Keratinocyte (primary cell): ENCODE measurements around the gene HDAC1. TPM values are rescaled to one million over a fixed set of nuclear protein-coding genes. Genes with fewer than 3 reads are reported as not detected.

Experiments
- DNase-seq: peaks from one replicate; pipeline ENCODE4 v3.0.0-alpha.2; 2011; ENCODE audit warnings: low read depth, missing footprints, low spot score
- FAIRE-seq: peaks from 2 replicates; lab custom pipeline; 2011; peaks lifted over from hg19 to GRCh38; lab: Jason Lieb, UNC
- H2AFZ ChIP-seq: 2 replicates; pipeline ENCODE4 v1.6.0; 2012; ENCODE audit warnings: low read length, control low read depth, inconsistent platforms; ENCODE audit not compliant: control insufficient read depth
- H3K27ac ChIP-seq: 2 replicates; pipeline ENCODE4 v1.5.1; 2011; ENCODE audit warnings: low read length; ENCODE audit not compliant: control insufficient read depth, insufficient read depth
- H3K27me3 ChIP-seq: 3 replicates; pipeline ENCODE4 v1.6.0; 2011; ENCODE audit warnings: low read length; ENCODE audit not compliant: control insufficient read depth, insufficient read depth; ENCODE audit errors: extremely low read depth
- H3K36me3 ChIP-seq, 2 experiments: 2 replicates in 1 of 2; 3 replicates in 1 of 2; pipeline ENCODE4 v1.5.1; 2011; ENCODE audit warnings: low read length in 2 of 2, mild to moderate bottlenecking in 1 of 2; ENCODE audit not compliant: control insufficient read depth in 2 of 2, insufficient read depth in 2 of 2; ENCODE audit errors: extremely low read depth in 1 of 2
- H3K4me1 ChIP-seq: 3 replicates; pipeline ENCODE4 v1.5.1; 2011; ENCODE audit warnings: low read length; ENCODE audit not compliant: control insufficient read depth, insufficient read depth; ENCODE audit errors: extremely low read depth
- H3K4me2 ChIP-seq: 3 replicates; pipeline ENCODE4 v1.6.0; 2011; ENCODE audit warnings: low read depth, low read length; ENCODE audit not compliant: control insufficient read depth, insufficient read depth; ENCODE audit errors: extremely low read depth
- H3K4me3 ChIP-seq, 3 experiments: fragments of 200-600 bp in 1 of 3; sonication (generic) in 1 of 3; 2 replicates in 2 of 3; 3 replicates in 1 of 3; pipeline ENCODE4 v1.5.1; 2011 to 2016; ENCODE audit warnings: low read length in 3 of 3, mild to moderate bottlenecking in 3 of 3, control low read depth in 2 of 3, inconsistent platforms in 1 of 3, low read depth in 1 of 3, mixed read lengths in 1 of 3, mixed run types in 1 of 3, moderate library complexity in 1 of 3; ENCODE audit not compliant: control insufficient read depth in 2 of 3, insufficient read depth in 2 of 3; ENCODE audit errors: extremely low read depth in 1 of 3
- H3K79me2 ChIP-seq: 2 replicates; pipeline ENCODE4 v1.6.0; 2012; ENCODE audit warnings: low read length; ENCODE audit not compliant: control insufficient read depth, insufficient read depth
- H3K9ac ChIP-seq: 3 replicates; pipeline ENCODE4 v1.6.0; 2011; ENCODE audit warnings: low read length; ENCODE audit not compliant: control insufficient read depth, insufficient read depth; ENCODE audit errors: extremely low read depth
- H3K9me1 ChIP-seq: 3 replicates; pipeline ENCODE4 v1.6.0; 2011; ENCODE audit warnings: low read length; ENCODE audit not compliant: control insufficient read depth, insufficient read depth; ENCODE audit errors: extremely low read depth
- H3K9me3 ChIP-seq: 2 replicates; pipeline ENCODE4 v1.5.1; 2012; ENCODE audit warnings: low read depth, low read length; ENCODE audit not compliant: control insufficient read depth
- H4K20me1 ChIP-seq: 3 replicates; pipeline ENCODE4 v1.6.0; 2011; ENCODE audit warnings: low read length; ENCODE audit not compliant: control insufficient read depth, insufficient read depth; ENCODE audit errors: extremely low read depth
- CTCF ChIP-seq, 3 experiments: IDR thresholded peaks in 1 of 3; conservative IDR thresholded peaks in 1 of 3; optimal IDR thresholded peaks in 1 of 3; 2 replicates in 2 of 3; 3 replicates in 1 of 3; pipeline versions ENCODE3 to v1.5.1; 2011; ENCODE audit warnings: low read length in 3 of 3, mild to moderate bottlenecking in 3 of 3, moderate library complexity in 2 of 3, control low read depth in 1 of 3, inconsistent platforms in 1 of 3; ENCODE audit not compliant: insufficient read depth in 2 of 3; ENCODE audit errors: extremely low read depth in 1 of 3
- EZH2 ChIP-seq: IDR thresholded peaks from one replicate; pipeline ENCODE4 v1.6.1; 2012; ENCODE audit warnings: inconsistent platforms, mild to moderate bottlenecking, low read length, moderate library complexity
- dilution Hi-C: fragments of 300-500 bp; cut with MboI; formaldehyde crosslinking; loops from one replicate; pipeline ENCODE4 v1.7.0; 2020; ENCODE audit warnings: low sequenced_read_pairs; ENCODE audit not compliant: extremely low pct_ligation_motif_present
- polyA plus RNA-seq, 5 experiments: library from polyadenylated mRNA; depleted of rRNA in 3 of 5; stranded (reverse) in 3 of 5; stranded (forward) in 1 of 5; unstranded in 1 of 5; fragments of >200 nt; gene quantifications; 1 replicate in 1 of 5; 2 replicates in 3 of 5; 3 replicates in 1 of 5; pipeline versions ENCODE4 v1.2.1 to v1.2.3, GENCODE V29; 2011 to 2012; ENCODE audit warnings: missing spikeins in 2 of 5, low read depth in 1 of 5, low replicate concordance in 1 of 5

HDAC1 gene
- polyA plus RNA-seq, 1 donor (not counting 4 experiments of a cell fraction or from before 2014, with no cell fraction given): 198 TPM

GRCh38 chr1:32333251-32333963, 41.5 kb downstream of the HDAC1 start:
- Histone ChIP-seq H3K27me3 (peaks cover 14% of the 10 kb centered on the region), H3K9me1 (no peaks in the 10 kb centered on the region), H3K4me3 (no peak overlapping the region), H3K79me2 (no peaks in the 10 kb centered on the region), H3K4me1 (peaks cover 23% of the 10 kb centered on the region), H3K4me2 (no peak overlapping the region), H3K36me3 (peaks cover 17 to 22% of the 10 kb centered on the region in 2 experiments), H3K27ac (no peak overlapping the region), H4K20me1 (peaks cover 2% of the 10 kb centered on the region), H3K9me3 (no peaks in the 10 kb centered on the region), H3K9ac (no peak overlapping the region), H2AFZ (no peak overlapping the region)
- no peak for TF ChIP-seq CTCF (optimal IDR thresholded peaks at IDR 0.05 in 1 of 3, IDR thresholded peaks at IDR 0.05 in 1 of 3, conservative IDR thresholded peaks at IDR 0.05 in 1 of 3; ENCODE audit: extremely low read depth in 1 of 3, insufficient read depth in 2 of 3, low read length in 3 of 3)
- no peak for TF ChIP-seq EZH2
- FAIRE-seq (no peak), DNase-seq (no peak)
- dilution Hi-C loops: no loop called here

- Histone ChIP-seq H3K36me3 (peaks cover 17 to 20% of the 10 kb centered on the region in 2 experiments), H3K79me2 (no peaks in the 10 kb centered on the region), H3K9me1 (no peaks in the 10 kb centered on the region), H3K4me1 (peaks cover 28% of the 10 kb centered on the region), H2AFZ (no peak overlapping the region), H3K9me3 (no peaks in the 10 kb centered on the region), H3K27ac (no peak overlapping the region), H3K9ac (no peak overlapping the region), H4K20me1 (peaks cover 2% of the 10 kb centered on the region), H3K4me2 (no peak overlapping the region), H3K4me3 (no peak overlapping the region), H3K27me3 (peaks cover 14% of the 10 kb centered on the region)
- DNase-seq: no peak
- dilution Hi-C loops: no loop called here
- no peak for TF ChIP-seq CTCF (optimal IDR thresholded peaks at IDR 0.05 in 1 of 3, IDR thresholded peaks at IDR 0.05 in 1 of 3, conservative IDR thresholded peaks at IDR 0.05 in 1 of 3; ENCODE audit: extremely low read depth in 1 of 3, insufficient read depth in 2 of 3, low read length in 3 of 3)
- TF ChIP-seq EZH2: no peak
- FAIRE-seq: no peak
Measured at GRCh38 chr1:32334274-32334861, 42.5 kb downstream of the HDAC1 start.
